ENCODE results near the gene GJB2. TPM values are rescaled to one million over a fixed set of nuclear protein-coding genes. Genes with fewer than 3 reads are reported as not detected.
"Not testable (repeated sequence)": the region's sequence is repeated elsewhere in the genome, so short reads cannot be mapped to it uniquely, and the experiment has no call there.

Gene GJB2
- total RNA-seq, 1 donor from 2014 or later, result 6.4 TPM

GRCh38 chr13:20175406-20175794 lies 17.3 kb downstream of the GJB2 start:
- intact Hi-C loops (cut with DNase I), result no loop called here
- ATAC-seq, result no peak
- DNase-seq (ENCODE audit: low spot score), result no peak

- no peak for DNase-seq (ENCODE audit: low spot score)
- intact Hi-C loops (cut with DNase I), result no loop called here
Observed at GRCh38 chr13:20174656-20175405, 17.9 kb downstream of the GJB2 start.

GRCh38 chr13:20173116-20173746 lies 19.5 kb downstream of the GJB2 start:
- intact Hi-C loops (cut with DNase I), result no loop called here
- no peak for DNase-seq (ENCODE audit: low spot score)
- no peak for ATAC-seq

More at GRCh38 chr13:20174656-20175405, 17.9 kb downstream of the GJB2 start:
- peak; percentile 79 for ATAC-seq

DNA sequence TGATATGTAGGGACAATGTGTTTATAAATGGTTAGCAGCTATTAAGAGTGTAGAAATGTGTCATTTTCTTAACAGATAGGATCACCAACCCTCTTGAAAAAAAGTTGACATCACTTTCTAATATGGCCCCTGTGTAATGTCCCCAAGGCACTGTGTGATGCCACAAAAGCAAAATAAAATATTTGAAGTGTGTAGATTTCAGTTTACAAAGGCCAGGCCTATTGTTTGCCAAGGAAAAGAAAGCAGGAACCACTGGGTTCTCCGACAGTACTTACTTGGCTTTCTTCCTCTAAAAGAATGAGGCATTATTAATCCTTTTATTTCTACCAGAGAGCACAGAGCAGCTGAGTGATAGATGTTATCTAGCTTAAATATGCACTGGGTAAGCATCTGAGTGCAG lies 21.4 kb downstream of the GJB2 start:
- intact Hi-C loops (cut with DNase I), result no loop called here
- DNase-seq (ENCODE audit: low spot score), result no peak
- ATAC-seq, result no peak

DNA sequence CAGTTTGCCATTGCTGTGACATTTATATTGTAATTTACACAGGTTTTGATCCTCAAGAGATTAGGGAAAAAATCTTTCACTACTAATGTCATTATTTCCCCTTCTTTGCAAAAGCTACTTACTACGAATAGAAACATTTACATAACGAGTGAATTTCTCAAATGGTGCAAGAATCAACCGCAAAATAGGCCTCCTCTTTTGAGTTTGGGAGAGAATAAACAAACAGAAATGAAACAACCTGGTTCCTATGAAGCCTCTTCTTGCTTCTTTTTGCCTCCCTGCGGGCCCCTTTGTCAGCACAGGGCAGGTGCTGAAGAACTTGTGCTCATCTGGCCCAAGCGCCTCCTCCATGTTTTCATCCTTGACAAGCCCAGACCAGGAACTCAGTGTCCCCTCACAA lies 21.8 kb downstream of the GJB2 start:
- DNase-seq (ENCODE audit: low spot score), result no peak
- ATAC-seq, result no peak
- intact Hi-C loops (cut with DNase I), result no loop called here

- DNase-seq (ENCODE audit: low spot score) (no peak), ATAC-seq (no peak)
- intact Hi-C loops (cut with DNase I), result no loop called here
Observed at GRCh38 chr13:20168396-20168795, 24.3 kb downstream of the GJB2 start.

GRCh38 chr13:20165417-20166257 lies 27.1 kb downstream of the GJB2 start:
- intact Hi-C loops (cut with DNase I), result no loop called here
- DNase-seq (ENCODE audit: low spot score) (no peak), ATAC-seq (no peak)

- intact Hi-C loops (cut with DNase I), result no loop called here
- ATAC-seq, result no peak
- DNase-seq (ENCODE audit: low spot score), result no peak
Observed at GRCh38 chr13:20161951-20162300, 30.8 kb downstream of the GJB2 start.

GRCh38 chr13:20161275-20161950 lies 31.3 kb downstream of the GJB2 start:
- DNase-seq (ENCODE audit: low spot score) (no peak), ATAC-seq (no peak)
- intact Hi-C loops (cut with DNase I), result no loop called here

GRCh38 chr13:20160306-20161274 lies 32.1 kb downstream of the GJB2 start, which contains the start of gene GJA3:
TSS of gene GJA3 (minus strand) at chr13:20161052. CDS start at chr13:20143288, 17,764 bp downstream.
- intact Hi-C loops (cut with DNase I), result no loop called here
- DNase-seq (ENCODE audit: low spot score) (no peak), ATAC-seq (peak; percentile 37)

DNA sequence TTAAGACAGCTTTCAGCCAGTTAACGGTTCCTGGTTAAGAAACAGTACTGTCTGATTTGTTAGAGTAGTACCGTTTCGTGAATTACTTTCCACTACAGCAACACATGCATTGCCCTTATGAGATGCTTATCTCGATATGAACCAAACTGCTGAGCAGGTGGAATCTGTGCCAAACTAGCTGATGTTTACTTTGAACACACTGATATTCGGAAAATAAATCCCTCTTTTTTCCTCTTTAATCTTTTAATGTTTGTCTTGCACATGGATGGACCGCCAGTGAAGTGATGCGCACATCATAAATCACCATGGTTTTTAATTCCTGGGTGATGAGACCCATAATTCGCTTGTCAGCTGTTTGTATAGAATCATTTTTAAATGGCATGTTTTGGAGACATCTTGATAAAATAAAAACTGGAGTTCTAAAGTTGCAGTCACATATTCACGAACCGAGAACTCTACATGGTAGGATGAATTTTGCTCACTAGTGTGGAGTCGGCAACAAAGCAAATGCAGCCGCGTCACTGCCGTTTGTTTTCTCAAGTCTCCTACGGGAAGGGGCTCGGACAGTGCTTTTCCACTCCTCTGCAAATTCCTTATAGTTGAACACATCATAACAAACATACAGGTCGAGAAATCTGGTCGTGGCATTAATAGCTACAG lies 33.0 kb downstream of the GJB2 start:
- no peak for DNase-seq (ENCODE audit: low spot score)
- intact Hi-C loops (cut with DNase I), result no loop called here
- ATAC-seq, result no peak

- intact Hi-C loops (cut with DNase I), result no loop called here
- DNase-seq (ENCODE audit: low spot score), result no peak
- no peak for ATAC-seq
Observed at GRCh38 chr13:20157151-20157796, 35.5 kb downstream of the GJB2 start.

DNA sequence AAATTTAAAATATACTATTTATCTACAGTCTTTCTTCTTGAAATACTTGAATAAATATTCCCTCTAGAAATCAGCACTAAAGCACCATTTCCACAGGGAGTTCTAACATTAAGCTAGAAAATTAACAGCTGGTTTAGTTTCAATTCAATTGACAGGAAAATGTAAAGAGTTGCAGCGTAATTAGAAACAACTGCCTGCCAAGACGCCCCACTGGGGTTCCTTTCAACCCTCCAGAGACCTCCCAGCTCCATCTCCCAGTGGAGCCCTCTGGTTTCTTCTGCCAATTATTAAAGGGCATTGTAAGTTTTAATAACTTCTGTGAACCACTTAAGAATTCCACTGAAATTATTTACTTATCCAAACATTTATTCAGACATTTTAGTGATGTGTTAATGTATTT lies 36.0 kb downstream of the GJB2 start:
- ATAC-seq (no peak), DNase-seq (ENCODE audit: low spot score) (no peak)
- intact Hi-C loops (cut with DNase I), result no loop called here

DNA sequence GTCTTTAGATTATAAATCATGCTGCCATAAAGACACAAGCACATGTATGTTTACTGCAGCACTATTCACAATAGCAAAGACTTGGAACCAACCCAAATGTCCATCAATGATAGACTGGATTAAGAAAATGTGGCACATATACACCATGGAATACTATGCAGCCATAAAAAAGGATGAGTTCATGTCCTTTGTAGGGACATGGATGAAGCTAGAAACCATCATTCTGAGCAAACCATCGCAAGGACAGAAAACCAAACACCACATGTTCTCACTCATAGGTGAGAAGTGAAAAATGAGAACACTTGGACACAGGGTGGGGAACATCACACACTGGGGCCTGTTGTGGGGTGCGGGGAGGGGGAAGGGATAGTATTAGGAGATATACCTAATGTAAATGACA lies 39.4 kb downstream of the GJB2 start:
- DNase-seq (ENCODE audit: low spot score); intact Hi-C loops (cut with DNase I); ATAC-seq: not testable (repeated sequence)

- intact Hi-C loops (cut with DNase I), result no loop called here
- ATAC-seq (no peak), DNase-seq (ENCODE audit: low spot score) (no peak)
Observed at GRCh38 chr13:20151612-20152011, 41.1 kb downstream of the GJB2 start.

DNA sequence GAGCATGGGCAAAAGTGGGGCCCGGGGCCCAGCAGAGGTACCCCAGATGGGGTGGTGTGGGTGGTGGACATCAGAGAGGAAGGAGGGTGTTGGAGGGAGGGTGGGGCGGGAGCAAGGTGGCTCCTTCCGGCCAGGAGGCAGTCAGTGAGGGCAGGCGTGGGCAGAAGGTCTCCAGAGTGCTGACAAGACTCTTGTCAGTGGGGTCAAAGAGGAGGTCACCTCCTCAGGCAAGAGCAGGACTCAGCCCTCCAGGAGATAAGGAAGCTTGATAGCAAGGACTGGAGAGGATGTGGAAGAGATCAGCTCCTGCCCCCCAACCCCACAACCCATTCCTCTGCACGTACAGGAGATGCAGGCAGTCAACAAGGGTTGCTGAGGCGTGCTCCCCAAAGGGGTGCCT lies 41.7 kb downstream of the GJB2 start:
- DNase-seq (ENCODE audit: low spot score) (no peak), ATAC-seq (no peak)
- intact Hi-C loops (cut with DNase I), result no loop called here

- ATAC-seq (no peak), DNase-seq (ENCODE audit: low spot score) (no peak)
- intact Hi-C loops (cut with DNase I), result no loop called here
Observed at GRCh38 chr13:20150561-20150960, 42.2 kb downstream of the GJB2 start.
